AG04450 (cell line): ENCODE data around the gene FGF16. TPM values are rescaled to one million over a fixed set of nuclear protein-coding genes. Genes with fewer than 3 reads are reported as not detected.

ENCODE experiments used
- CTCF ChIA-PET: fragments of 300-600, 350-600 bp; formaldehyde crosslinking; extraction: SDS; loops from one replicate; lab custom pipeline; 2022; ENCODE audit warnings: antibody characterized with exemption, inconsistent platforms; lab: Charles Lee
- POLR2A ChIA-PET: fragments of 350-600 bp; formaldehyde crosslinking; extraction: SDS; loops from one replicate; lab custom pipeline; 2021; ENCODE audit warnings: antibody characterized with exemption, inconsistent platforms; lab: Yijun Ruan, JAX
- DNase-seq: peaks from one replicate; pipeline ENCODE4 v3.0.0-alpha.2; 2011; ENCODE audit warnings: low read depth, low spot score
- H3K27ac ChIP-seq: one replicate; pipeline ENCODE4 v1.5.1; 2012; ENCODE audit warnings: low read depth, low read length, control low read depth
- H3K27me3 ChIP-seq: one replicate; pipeline ENCODE4 v1.6.0; 2012; ENCODE audit warnings: low read length; ENCODE audit not compliant: control insufficient read depth, insufficient read depth
- H3K4me3 ChIP-seq: 2 replicates; pipeline ENCODE4 v1.5.1; 2011; ENCODE audit warnings: mild to moderate bottlenecking, low read depth, low read length, control low read depth
- H3K9me3 ChIP-seq: 2 replicates; pipeline ENCODE4 v1.5.1; 2012; ENCODE audit warnings: low read length; ENCODE audit not compliant: control insufficient read depth, insufficient read depth
- polyA plus RNA-seq: library from polyadenylated mRNA; depleted of rRNA; stranded (reverse); fragments of >200 nt; gene quantifications from 2 replicates; pipeline ENCODE4 v1.2.3, GENCODE V29; 2011
- TF ChIP-seq, protein P1 (sequence below): IDR thresholded peaks from 2 replicates; pipeline ENCODE4 v1.5.1; 2011; ENCODE audit warnings: low read depth, low read length, control low read depth, inconsistent platforms

Gene FGF16
- polyA plus RNA-seq, 1 experiment, result not detected

DNA sequence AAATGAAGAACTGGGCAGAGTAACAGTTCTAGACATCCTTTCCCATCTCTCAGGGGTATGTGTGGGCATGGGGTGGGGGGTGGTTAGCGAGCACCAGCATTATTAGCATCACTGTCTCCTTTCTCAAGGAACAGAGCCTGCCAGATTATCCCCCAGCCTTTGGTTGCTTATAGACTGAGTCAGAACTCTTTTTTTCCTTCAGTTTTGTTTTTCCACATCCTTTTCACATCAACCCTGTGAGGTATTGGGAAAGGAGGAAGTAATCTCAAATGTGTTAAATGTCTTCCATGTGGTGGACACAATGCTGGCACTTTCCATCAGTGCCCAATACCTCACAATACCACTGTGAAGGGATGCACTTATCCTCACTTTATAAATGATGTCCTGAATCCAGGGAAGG, 3.1 kb upstream of the FGF16 start:
- peaks cover 3% of the 10 kb centered on the region for H3K27me3 ChIP-seq
- H3K27ac ChIP-seq, result no peak overlapping the region
- H3K4me3 ChIP-seq, result no peak overlapping the region
- DNase-seq, result no peak
- H3K9me3 ChIP-seq, result no peaks in the 10 kb centered on the region
- ChIA-PET POLR2A (no interaction called here), CTCF (no interaction called here)
- TF ChIP-seq, protein P1, sequence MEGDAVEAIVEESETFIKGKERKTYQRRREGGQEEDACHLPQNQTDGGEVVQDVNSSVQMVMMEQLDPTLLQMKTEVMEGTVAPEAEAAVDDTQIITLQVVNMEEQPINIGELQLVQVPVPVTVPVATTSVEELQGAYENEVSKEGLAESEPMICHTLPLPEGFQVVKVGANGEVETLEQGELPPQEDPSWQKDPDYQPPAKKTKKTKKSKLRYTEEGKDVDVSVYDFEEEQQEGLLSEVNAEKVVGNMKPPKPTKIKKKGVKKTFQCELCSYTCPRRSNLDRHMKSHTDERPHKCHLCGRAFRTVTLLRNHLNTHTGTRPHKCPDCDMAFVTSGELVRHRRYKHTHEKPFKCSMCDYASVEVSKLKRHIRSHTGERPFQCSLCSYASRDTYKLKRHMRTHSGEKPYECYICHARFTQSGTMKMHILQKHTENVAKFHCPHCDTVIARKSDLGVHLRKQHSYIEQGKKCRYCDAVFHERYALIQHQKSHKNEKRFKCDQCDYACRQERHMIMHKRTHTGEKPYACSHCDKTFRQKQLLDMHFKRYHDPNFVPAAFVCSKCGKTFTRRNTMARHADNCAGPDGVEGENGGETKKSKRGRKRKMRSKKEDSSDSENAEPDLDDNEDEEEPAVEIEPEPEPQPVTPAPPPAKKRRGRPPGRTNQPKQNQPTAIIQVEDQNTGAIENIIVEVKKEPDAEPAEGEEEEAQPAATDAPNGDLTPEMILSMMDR, result no peak

DNA sequence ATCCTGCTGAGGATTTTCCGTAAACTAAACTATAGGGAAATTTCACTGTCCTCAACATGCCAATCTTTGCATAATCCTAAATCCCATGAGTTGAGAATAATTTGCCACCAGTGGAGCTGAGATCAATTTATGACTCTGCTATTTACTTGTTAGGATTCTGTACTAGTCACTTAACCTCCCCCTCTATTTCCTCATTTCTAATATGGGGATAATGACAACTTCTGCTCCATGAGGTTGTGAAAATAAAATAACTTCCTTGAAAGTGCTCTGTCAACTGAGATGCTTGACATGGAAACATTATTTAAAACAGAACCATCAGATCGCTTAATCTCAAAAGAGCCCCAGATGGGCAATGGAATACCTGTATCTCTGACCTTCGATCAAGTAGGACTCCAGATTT, 2.6 kb upstream of the FGF16 start:
- no peak for DNase-seq
- ChIA-PET CTCF (no interaction called here), POLR2A (no interaction called here)
- no peaks in the 10 kb centered on the region for H3K9me3 ChIP-seq
- no peak overlapping the region for H3K27ac ChIP-seq
- H3K27me3 ChIP-seq, result peaks cover 3% of the 10 kb centered on the region
- TF ChIP-seq, protein P1, result no peak
- H3K4me3 ChIP-seq, result no peak overlapping the region

DNA sequence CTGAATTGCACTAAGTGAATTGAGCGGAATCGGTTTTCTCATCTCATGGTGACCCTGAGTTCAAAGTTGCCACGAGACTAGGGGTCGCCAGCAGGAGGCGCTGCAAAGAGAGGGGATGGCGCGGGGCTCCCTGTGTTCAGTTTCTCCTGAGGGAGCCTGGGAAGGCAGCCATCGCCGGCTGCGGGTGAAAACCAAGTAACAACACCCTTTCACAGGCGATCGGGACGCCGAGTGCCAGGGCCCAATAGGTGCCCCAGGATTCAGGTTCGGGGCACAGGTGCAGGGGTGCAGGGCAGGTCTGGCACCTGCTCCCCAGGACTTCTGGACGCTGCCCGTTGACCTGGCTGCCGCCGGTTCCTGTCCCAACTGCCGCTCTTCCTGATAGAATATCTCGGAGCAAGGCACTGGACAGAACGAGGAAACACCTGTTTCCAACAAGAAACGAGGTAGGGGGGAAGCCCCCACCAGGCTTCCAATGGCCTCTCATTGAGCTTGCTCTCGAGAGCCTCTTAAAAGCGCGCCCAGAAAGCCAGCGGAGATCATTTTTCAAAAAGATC, 1.1 kb upstream of the FGF16 start:
- Histone ChIP-seq H3K9me3 (no peaks in the 10 kb centered on the region), H3K27ac (no peak overlapping the region), H3K27me3 (peaks cover 3% of the 10 kb centered on the region), H3K4me3 (peak overlapping the region; percentile 36)
- TF ChIP-seq, protein P1, result peak; percentile 30; the same call in 1 of the 2 replicates
- ChIA-PET POLR2A (no interaction called here), CTCF (interaction anchor here (0.8 to 1.0 kb wide), 2 partner anchors 13 kb away, joined by 3 read pairs; no protein-coding TSS in a partner anchor)
- DNase-seq, result no peak

DNA sequence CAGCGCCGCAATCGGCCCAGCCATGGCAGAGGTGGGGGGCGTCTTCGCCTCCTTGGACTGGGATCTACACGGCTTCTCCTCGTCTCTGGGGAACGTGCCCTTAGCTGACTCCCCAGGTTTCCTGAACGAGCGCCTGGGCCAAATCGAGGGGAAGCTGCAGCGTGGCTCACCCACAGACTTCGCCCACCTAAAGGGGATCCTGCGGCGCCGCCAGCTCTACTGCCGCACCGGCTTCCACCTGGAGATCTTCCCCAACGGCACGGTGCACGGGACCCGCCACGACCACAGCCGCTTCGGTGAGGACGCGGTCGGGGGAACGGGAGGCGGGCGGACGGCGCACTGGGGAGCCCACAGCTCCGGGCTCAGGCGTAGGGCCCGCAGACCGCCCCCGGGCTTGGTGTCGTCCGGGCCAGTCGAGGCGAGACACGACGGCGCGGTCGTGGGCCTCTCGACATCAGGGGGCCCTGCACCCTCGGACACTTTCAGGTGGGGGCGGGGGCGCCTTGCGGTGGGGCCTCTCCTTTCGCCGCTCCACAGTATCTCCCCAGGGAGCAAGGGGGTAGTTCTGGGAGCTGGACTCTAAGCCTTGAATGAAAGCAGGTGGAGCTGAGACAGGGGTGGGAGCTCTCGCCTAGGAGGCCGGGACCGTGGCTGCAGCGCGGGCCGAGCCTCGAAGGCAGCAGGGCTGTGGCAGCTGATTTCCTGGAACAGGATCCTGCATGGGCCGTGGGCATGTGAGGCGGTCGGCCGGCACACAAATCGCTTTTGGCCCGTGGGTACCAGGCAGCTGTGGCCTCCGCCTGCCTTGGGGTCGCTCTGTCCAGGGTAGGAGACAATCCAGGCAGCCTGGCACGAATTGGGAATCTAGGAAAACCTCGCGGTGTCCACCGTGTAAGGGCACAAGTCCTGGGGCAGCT, 722 bp downstream of the FGF16 start:
- TF ChIP-seq, protein P1, result no peak
- no peaks in the 10 kb centered on the region for H3K9me3 ChIP-seq
- ChIA-PET CTCF (no interaction called here), POLR2A (no interaction called here)
- peaks cover 3% of the 10 kb centered on the region for H3K27me3 ChIP-seq
- H3K4me3 ChIP-seq, result no peak overlapping the region; the same call in 1 of the 2 replicates
- no peak for DNase-seq
- H3K27ac ChIP-seq, result no peak overlapping the region

DNA sequence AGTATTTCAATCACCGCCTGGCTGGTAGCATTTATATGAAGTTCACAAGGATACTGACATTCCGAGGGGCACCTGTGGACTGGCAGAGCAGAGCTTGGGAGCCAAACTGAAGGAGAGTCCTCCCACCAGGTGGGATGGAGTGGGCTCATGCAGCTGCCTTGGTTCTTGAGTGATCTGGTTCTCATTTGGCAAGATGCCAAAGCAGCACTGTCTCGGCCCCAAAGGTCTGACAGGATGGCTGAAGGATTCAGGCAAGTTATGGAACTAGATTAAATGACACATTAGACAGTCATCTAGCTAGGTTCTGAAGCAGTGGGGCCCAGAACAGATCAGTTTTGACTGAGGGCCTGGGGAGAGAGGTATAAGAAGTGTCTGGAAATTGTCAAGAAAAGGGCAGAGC, 3.2 kb downstream of the FGF16 start:
- ChIA-PET CTCF (no interaction called here), POLR2A (no interaction called here)
- Histone ChIP-seq H3K27me3 (peaks cover 3% of the 10 kb centered on the region), H3K9me3 (no peaks in the 10 kb centered on the region), H3K4me3 (no peak overlapping the region), H3K27ac (no peak overlapping the region)
- DNase-seq, result no peak
- TF ChIP-seq, protein P1, result no peak
